Right atrium auricular region (tissue), 2 donors: ENCODE results near the gene PXDN. TPM values are rescaled to one million over a fixed set of nuclear protein-coding genes. Genes with fewer than 3 reads are reported as not detected.

Experiments used
- DNase-seq: peaks from one replicate; pipeline ENCODE4 v3.0.0-alpha.2; 2019; ENCODE audit warnings: low spot score
- H3K27ac ChIP-seq, 2 donors: fragments of 200-600 bp; sonication (generic); 1 replicate in 1 of 2; 2 replicates in 1 of 2; pipeline ENCODE4 v1.5.1; 2016 to 2019
- H3K27me3 ChIP-seq, 2 donors: fragments of 200-600 bp; sonication (generic); one replicate each; pipeline versions ENCODE4 v1.5.1 to v1.6.0; 2017 to 2019
- H3K36me3 ChIP-seq: fragments of 200-600 bp; sonication (generic); one replicate; pipeline ENCODE4 v1.5.1; 2016
- H3K4me1 ChIP-seq, 2 donors: fragments of 200-600 bp; sonication (generic); one replicate each; pipeline versions ENCODE4 v1.5.1 to v1.6.0; 2017 to 2019
- H3K4me3 ChIP-seq, 2 donors: fragments of 200-600 bp; sonication (generic); 1 replicate in 1 of 2; 2 replicates in 1 of 2; pipeline ENCODE4 v1.5.1; 2017 to 2019; ENCODE audit warnings: mild to moderate bottlenecking in 1 of 2, moderate library complexity in 1 of 2
- H3K9me3 ChIP-seq, 2 donors: fragments of 200-600 bp; sonication (generic); one replicate each; pipeline ENCODE4 v1.5.1; 2019
- CTCF ChIP-seq, 2 donors: fragments of 200-600 bp; sonication (generic); IDR thresholded peaks; one replicate each; pipeline ENCODE4 v1.5.1; 2019; ENCODE audit warnings: antibody characterized with exemption in 2 of 2
- total RNA-seq, 2 donors: library from RNA; depleted of rRNA; stranded (reverse); fragments of >200 nt; gene quantifications; one replicate each; pipeline ENCODE4 v1.1.0, GENCODE V29; 2016

The PXDN gene
- total RNA-seq, 2 donors from 2014 or later: 25.4 to 26.9 TPM

- H3K4me3 ChIP-seq: no peak overlapping the region
- TF ChIP-seq CTCF (IDR thresholded peaks at IDR 0.05): no peak
- no peaks in the 10 kb centered on the region for H3K9me3 ChIP-seq
- no peaks in the 10 kb centered on the region for H3K27me3 ChIP-seq
- peaks cover 0 to 13% of the 10 kb centered on the region in 2 donors for H3K4me1 ChIP-seq
- H3K27ac ChIP-seq: no peak overlapping the region
- no peak for DNase-seq
- H3K36me3 ChIP-seq: peaks cover 9% of the 10 kb centered on the region
These were observed 112.3 kb downstream of the PXDN start for GRCh38 chr2:1632002-1632348.

GRCh38 chr2:1631292-1632001 is 112.9 kb downstream of the PXDN start:
- TF ChIP-seq CTCF (IDR thresholded peaks at IDR 0.05): no peak
- no peaks in the 10 kb centered on the region for H3K27me3 ChIP-seq
- DNase-seq: no peak
- no peaks in the 10 kb centered on the region for H3K9me3 ChIP-seq
- no peak overlapping the region for H3K4me3 ChIP-seq
- peaks cover 9% of the 10 kb centered on the region for H3K36me3 ChIP-seq
- peaks cover 0 to 13% of the 10 kb centered on the region in 2 donors for H3K4me1 ChIP-seq
- H3K27ac ChIP-seq: no peak overlapping the region

GRCh38 chr2:1628893-1629292 is 115.4 kb downstream of the PXDN start:
- DNase-seq: peak; percentile 92
- TF ChIP-seq CTCF (IDR thresholded peaks at IDR 0.05): no peak
- Histone ChIP-seq H3K4me3 (no peak overlapping the region), H3K36me3 (no peaks in the 10 kb centered on the region), H3K4me1 (peaks cover 0 to 27% of the 10 kb centered on the region in 2 donors), H3K27ac (peak overlapping the region in 1 of 2 donors; percentile 24), H3K9me3 (no peaks in the 10 kb centered on the region), H3K27me3 (no peaks in the 10 kb centered on the region)

GRCh38 chr2:1627628-1628381 is 116.5 kb downstream of the PXDN start:
- Histone ChIP-seq H3K4me1 (peaks cover 0 to 27% of the 10 kb centered on the region in 2 donors), H3K36me3 (no peaks in the 10 kb centered on the region), H3K27ac (no peak overlapping the region), H3K4me3 (no peak overlapping the region), H3K27me3 (no peaks in the 10 kb centered on the region), H3K9me3 (no peaks in the 10 kb centered on the region)
- DNase-seq: no peak
- TF ChIP-seq CTCF (IDR thresholded peaks at IDR 0.05): no peak

GRCh38 chr2:1626271-1626681 is 118.0 kb downstream of the PXDN start:
- H3K27ac ChIP-seq: no peak overlapping the region
- no peak for DNase-seq
- TF ChIP-seq CTCF (IDR thresholded peaks at IDR 0.05): no peak
- H3K9me3 ChIP-seq: no peaks in the 10 kb centered on the region
- H3K4me3 ChIP-seq: no peak overlapping the region
- peaks cover 0 to 18% of the 10 kb centered on the region in 2 donors for H3K4me1 ChIP-seq
- H3K36me3 ChIP-seq: no peaks in the 10 kb centered on the region
- no peaks in the 10 kb centered on the region for H3K27me3 ChIP-seq
